ENCODE data around the gene VWCE.

The VWCE gene

GRCh38 chr11:61293867-61294716 is 1.0 kb downstream of the VWCE start:
- TF ChIP-seq CTCF (conservative IDR thresholded peaks at IDR 0.05; ENCODE audit: low read length) = 0 out of 2 replicates have a peak, but pooled peaks have one; percentile 19
- DNase-seq (ENCODE audit: low read depth) = peak; percentile 25
- H3K4me3 ChIP-seq (ENCODE audit: low read length) = peak overlapping the region; percentile 62

- DNase-seq (ENCODE audit: low read depth) = no peak
- no peak for TF ChIP-seq CTCF (conservative IDR thresholded peaks at IDR 0.05; ENCODE audit: low read length)
- H3K4me3 ChIP-seq (ENCODE audit: low read length) = no peak overlapping the region
Observed at GRCh38 chr11:61292356-61292755, 2.8 kb downstream of the VWCE start.

GRCh38 chr11:61290905-61291690 is 4.0 kb downstream of the VWCE start:
- no peak overlapping the region for H3K4me3 ChIP-seq (ENCODE audit: low read length)
- no peak for TF ChIP-seq CTCF (conservative IDR thresholded peaks at IDR 0.05; ENCODE audit: low read length)
- DNase-seq (ENCODE audit: low read depth) = no peak

GRCh38 chr11:61287338-61287977 is 7.7 kb downstream of the VWCE start:
- no peak overlapping the region for H3K4me3 ChIP-seq (ENCODE audit: low read length)
- TF ChIP-seq CTCF (conservative IDR thresholded peaks at IDR 0.05; ENCODE audit: low read length) = no peak
- no peak for DNase-seq (ENCODE audit: low read depth)

- no peak for DNase-seq (ENCODE audit: low read depth)
- no peak overlapping the region for H3K4me3 ChIP-seq (ENCODE audit: low read length)
- no peak for TF ChIP-seq CTCF (conservative IDR thresholded peaks at IDR 0.05; ENCODE audit: low read length)
Observed at GRCh38 chr11:61283613-61284012, 11.5 kb downstream of the VWCE start.

- no peak for DNase-seq (ENCODE audit: low read depth)
- H3K4me3 ChIP-seq (ENCODE audit: low read length) = no peak overlapping the region
- no peak for TF ChIP-seq CTCF (conservative IDR thresholded peaks at IDR 0.05; ENCODE audit: low read length)
Observed at GRCh38 chr11:61281581-61282250, 13.4 kb downstream of the VWCE start.
